ENCODE results near the gene TMEM115.

TMEM115 gene

DNA sequence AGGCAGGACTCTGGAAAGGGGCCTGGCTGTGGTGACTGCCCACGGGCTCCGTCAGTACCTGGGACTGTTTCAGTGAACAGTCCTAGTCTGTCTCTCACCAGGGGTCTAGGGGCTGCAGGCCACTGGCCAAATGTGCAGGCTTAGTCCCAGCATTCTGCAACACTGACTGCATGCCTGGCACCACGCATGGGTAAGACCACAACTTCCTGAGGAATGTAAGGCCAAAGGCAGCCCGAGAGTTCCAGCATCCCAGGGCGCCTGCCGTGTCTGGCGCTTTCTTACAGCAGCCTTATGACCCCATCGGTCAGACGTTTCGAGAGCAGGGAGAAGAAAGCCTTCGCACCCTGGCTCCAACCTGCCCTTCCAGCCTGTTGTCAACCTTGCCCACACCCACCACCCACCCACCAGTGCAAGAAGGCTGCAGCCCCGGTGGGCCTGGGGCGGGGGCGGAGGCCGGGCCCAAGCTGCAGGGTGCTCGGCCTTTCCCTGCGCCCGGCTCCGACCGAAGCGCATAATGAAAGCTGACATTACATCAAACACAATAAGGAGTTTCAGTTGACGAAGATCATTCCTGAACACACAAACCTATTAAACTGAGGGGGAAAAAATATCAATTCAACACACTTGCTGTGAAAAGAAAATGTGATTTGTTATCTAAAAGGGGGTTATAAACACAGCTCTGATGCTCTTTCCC lies 29.5 kb upstream of the TMEM115 start:
- Histone ChIP-seq H3K4me3 (ENCODE audit: low read depth, low read length) (no peak overlapping the region), H3K27ac (ENCODE audit: extremely low read depth, low read depth, low read length) (no peak overlapping the region), H3K4me1 (ENCODE audit: control insufficient read depth, insufficient read depth, low read length) (no peaks in the 10 kb centered on the region), H3K9me3 (ENCODE audit: control insufficient read depth, insufficient read depth, low read depth, low read length) (no peaks in the 10 kb centered on the region), H3K36me3 (ENCODE audit: control insufficient read depth in 2 of 2, insufficient read depth in 1 of 2, low read length in 2 of 2) (no peaks in the 10 kb centered on the region)
- POLR2A ChIA-PET: no interaction called here
- CTCF ChIA-PET: interaction anchor here (0.6 to 0.8 kb wide), 2 partner anchors 13 to 81 kb away, joined by 3 read pairs; no protein-coding TSS in a partner anchor
- TF ChIP-seq, protein P1, sequence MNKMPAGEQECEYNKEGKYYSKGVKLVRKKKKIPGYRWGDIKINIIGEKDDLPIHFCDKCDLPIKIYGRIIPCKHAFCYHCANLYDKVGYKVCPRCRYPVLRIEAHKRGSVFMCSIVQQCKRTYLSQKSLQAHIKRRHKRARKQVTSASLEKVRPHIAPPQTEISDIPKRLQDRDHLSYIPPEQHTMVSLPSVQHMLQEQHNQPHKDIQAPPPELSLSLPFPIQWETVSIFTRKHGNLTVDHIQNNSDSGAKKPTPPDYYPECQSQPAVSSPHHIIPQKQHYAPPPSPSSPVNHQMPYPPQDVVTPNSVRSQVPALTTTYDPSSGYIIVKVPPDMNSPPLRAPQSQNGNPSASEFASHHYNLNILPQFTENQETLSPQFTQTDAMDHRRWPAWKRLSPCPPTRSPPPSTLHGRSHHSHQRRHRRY (tag by site-specific recombination; IDR thresholded peaks at IDR 0.05): no peak
- TF ChIP-seq EGR2 (tag by site-specific recombination; IDR thresholded peaks at IDR 0.05; ENCODE audit: low read depth) (peak; percentile 61), ZFHX2 (tag by site-specific recombination; conservative IDR thresholded peaks at IDR 0.05) (peak; percentile 67), MZF1 (tag by site-specific recombination; IDR thresholded peaks at IDR 0.05; ENCODE audit: borderline replicate concordance) (no peak)

GRCh38 chr3:50388016-50388719 lies 28.8 kb upstream of the TMEM115 start:
- Histone ChIP-seq H3K4me3 (ENCODE audit: low read depth, low read length) (no peak overlapping the region), H3K36me3 (ENCODE audit: control insufficient read depth in 2 of 2, insufficient read depth in 1 of 2, low read length in 2 of 2) (no peaks in the 10 kb centered on the region), H3K9me3 (ENCODE audit: control insufficient read depth, insufficient read depth, low read depth, low read length) (no peaks in the 10 kb centered on the region), H3K4me1 (ENCODE audit: control insufficient read depth, insufficient read depth, low read length) (no peaks in the 10 kb centered on the region), H3K27ac (ENCODE audit: extremely low read depth, low read depth, low read length) (no peak overlapping the region)
- TF ChIP-seq, protein P2, sequence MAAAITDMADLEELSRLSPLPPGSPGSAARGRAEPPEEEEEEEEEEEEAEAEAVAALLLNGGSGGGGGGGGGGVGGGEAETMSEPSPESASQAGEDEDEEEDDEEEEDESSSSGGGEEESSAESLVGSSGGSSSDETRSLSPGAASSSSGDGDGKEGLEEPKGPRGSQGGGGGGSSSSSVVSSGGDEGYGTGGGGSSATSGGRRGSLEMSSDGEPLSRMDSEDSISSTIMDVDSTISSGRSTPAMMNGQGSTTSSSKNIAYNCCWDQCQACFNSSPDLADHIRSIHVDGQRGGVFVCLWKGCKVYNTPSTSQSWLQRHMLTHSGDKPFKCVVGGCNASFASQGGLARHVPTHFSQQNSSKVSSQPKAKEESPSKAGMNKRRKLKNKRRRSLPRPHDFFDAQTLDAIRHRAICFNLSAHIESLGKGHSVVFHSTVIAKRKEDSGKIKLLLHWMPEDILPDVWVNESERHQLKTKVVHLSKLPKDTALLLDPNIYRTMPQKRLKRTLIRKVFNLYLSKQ (tag by site-specific recombination; IDR thresholded peaks at IDR 0.05; ENCODE audit: borderline replicate concordance): no peak
- peak; percentile 30; the same call in 1 of the 2 replicates for TF ChIP-seq CTCF (tag by site-specific recombination; IDR thresholded peaks at IDR 0.05)
- no peak for TF ChIP-seq ZNF623 (tag by site-specific recombination; IDR thresholded peaks at IDR 0.05)
- ChIA-PET POLR2A (no interaction called here), CTCF (interaction anchor here (0.6 kb wide), 2 partner anchors 81 kb away, joined by 3 read pairs; no protein-coding TSS in a partner anchor)

DNA sequence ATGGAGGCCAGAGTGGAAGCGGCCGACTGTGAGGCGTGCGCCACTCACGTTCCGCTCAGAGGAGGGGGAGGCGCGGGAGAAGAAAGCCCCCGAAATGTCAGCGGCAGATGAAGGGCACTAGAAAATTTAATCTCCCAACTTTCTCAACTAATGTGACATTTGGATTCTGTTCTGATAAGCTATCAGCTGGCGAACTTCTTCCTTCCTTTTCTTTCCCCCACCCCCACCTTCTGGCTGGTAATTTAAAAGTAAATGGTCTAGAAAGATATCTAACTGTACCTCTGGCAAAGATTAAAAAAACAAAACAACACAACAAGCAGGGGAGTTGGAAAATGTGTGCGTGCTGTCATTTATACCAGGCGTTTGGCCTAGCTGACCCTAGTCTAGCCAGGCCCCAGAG lies 26.4 kb upstream of the TMEM115 start:
- Histone ChIP-seq H3K36me3 (ENCODE audit: control insufficient read depth in 2 of 2, insufficient read depth in 1 of 2, low read length in 2 of 2) (no peaks in the 10 kb centered on the region), H3K9me3 (ENCODE audit: control insufficient read depth, insufficient read depth, low read depth, low read length) (no peaks in the 10 kb centered on the region), H3K4me1 (ENCODE audit: control insufficient read depth, insufficient read depth, low read length) (no peaks in the 10 kb centered on the region), H3K27ac (ENCODE audit: extremely low read depth, low read depth, low read length) (no peak overlapping the region), H3K4me3 (ENCODE audit: low read depth, low read length) (no peak overlapping the region)
- CTCF ChIA-PET: interaction anchor here (0.7 to 1.7 kb wide), 2 partner anchors 50 to 87 kb away, joined by 4 to 5 read pairs; no protein-coding TSS in a partner anchor
- POLR2A ChIA-PET: no interaction called here
- TF ChIP-seq ZFP37 (tag by site-specific recombination; IDR thresholded peaks at IDR 0.05) (no peak), ZNF707 (tag by site-specific recombination; IDR thresholded peaks at IDR 0.05) (no peak), ZNF239 (tag by site-specific recombination; IDR thresholded peaks at IDR 0.05) (no peak), ZNF157 (tag by site-specific recombination; IDR thresholded peaks at IDR 0.05) (no peak), MYNN (tag by site-specific recombination; IDR thresholded peaks at IDR 0.05; ENCODE audit: borderline replicate concordance) (no peak), ZNF654 (tag by site-specific recombination; IDR thresholded peaks at IDR 0.05; ENCODE audit: low read depth) (no peak), ZFP3 (tag by site-specific recombination; IDR thresholded peaks at IDR 0.05; ENCODE audit: low read depth) (no peak), SCRT1 (tag by site-specific recombination; IDR thresholded peaks at IDR 0.05; ENCODE audit: borderline replicate concordance) (no peak), ZNF292 (tag by site-specific recombination; IDR thresholded peaks at IDR 0.05; ENCODE audit: borderline replicate concordance, low read depth) (no peak), ZSCAN16 (tag by site-specific recombination; IDR thresholded peaks at IDR 0.05) (no peak), KLF7 (tag by site-specific recombination; IDR thresholded peaks at IDR 0.05; ENCODE audit: borderline replicate concordance) (no peak), ZNF341 (tag by site-specific recombination; IDR thresholded peaks at IDR 0.05; ENCODE audit: low read depth) (no peak), ZNF335 (tag by site-specific recombination; conservative IDR thresholded peaks at IDR 0.05) (no peak)

Measured in HEK293 (cell line).